IMR-90 (cell line): ENCODE measurements around the gene TRAIP.

Experiments used
- FOS ChIP-seq: fragments of 150-350 bp; IDR thresholded peaks from 2 replicates; pipeline ENCODE4 v1.6.1; 2016; ENCODE audit warnings: low read depth, low read length
- MXI1 ChIP-seq: IDR thresholded peaks from 2 replicates; pipeline ENCODE4 v1.6.1; 2012; ENCODE audit warnings: low read depth, mild to moderate bottlenecking, low read length, moderate library complexity, borderline replicate concordance
- NFE2L2 ChIP-seq: fragments of 150-350 bp; IDR thresholded peaks from 2 replicates; pipeline ENCODE4 v1.6.1; 2016; ENCODE audit warnings: low read depth, mild to moderate bottlenecking, low read length
- POLR2A ChIP-seq: IDR thresholded peaks from 2 replicates; pipeline ENCODE4 v1.6.1; 2012; ENCODE audit warnings: mild to moderate bottlenecking, low read depth, low read length
- SMC3 ChIP-seq: fragments of 150-350 bp; IDR thresholded peaks from 2 replicates; pipeline ENCODE4 v1.6.1; 2016; ENCODE audit warnings: low read depth, mild to moderate bottlenecking, antibody characterized with exemption, low read length, moderate library complexity
- TF ChIP-seq, protein P1 (sequence below): conservative IDR thresholded peaks from 2 replicates; pipeline ENCODE4 v1.5.1; 2012; ENCODE audit warnings: mild to moderate bottlenecking, low read depth, low read length, improper control_type of control experiment

GRCh38 chr3:49781415-49782199, 74.8 kb downstream of the TRAIP start:
- TF ChIP-seq, protein P1, sequence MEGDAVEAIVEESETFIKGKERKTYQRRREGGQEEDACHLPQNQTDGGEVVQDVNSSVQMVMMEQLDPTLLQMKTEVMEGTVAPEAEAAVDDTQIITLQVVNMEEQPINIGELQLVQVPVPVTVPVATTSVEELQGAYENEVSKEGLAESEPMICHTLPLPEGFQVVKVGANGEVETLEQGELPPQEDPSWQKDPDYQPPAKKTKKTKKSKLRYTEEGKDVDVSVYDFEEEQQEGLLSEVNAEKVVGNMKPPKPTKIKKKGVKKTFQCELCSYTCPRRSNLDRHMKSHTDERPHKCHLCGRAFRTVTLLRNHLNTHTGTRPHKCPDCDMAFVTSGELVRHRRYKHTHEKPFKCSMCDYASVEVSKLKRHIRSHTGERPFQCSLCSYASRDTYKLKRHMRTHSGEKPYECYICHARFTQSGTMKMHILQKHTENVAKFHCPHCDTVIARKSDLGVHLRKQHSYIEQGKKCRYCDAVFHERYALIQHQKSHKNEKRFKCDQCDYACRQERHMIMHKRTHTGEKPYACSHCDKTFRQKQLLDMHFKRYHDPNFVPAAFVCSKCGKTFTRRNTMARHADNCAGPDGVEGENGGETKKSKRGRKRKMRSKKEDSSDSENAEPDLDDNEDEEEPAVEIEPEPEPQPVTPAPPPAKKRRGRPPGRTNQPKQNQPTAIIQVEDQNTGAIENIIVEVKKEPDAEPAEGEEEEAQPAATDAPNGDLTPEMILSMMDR = no peak
- TF ChIP-seq MXI1 (no peak), POLR2A (no peak), NFE2L2 (no peak), SMC3 (no peak), FOS (no peak)
